HG03139 (cell line): ENCODE data around the gene AFDN.
"Not testable (repeated sequence)": the region's sequence is repeated elsewhere in the genome, so short reads cannot be mapped to it uniquely, and the experiment has no call there.

Experiments used
- ATAC-seq: cut with Tn5 transposase; IDR thresholded peaks from one replicate; pipeline ENCODE4 v1.9.1; 2021; ENCODE audit not compliant: unreplicated experiment

The AFDN gene

GRCh38 chr6:167974640-167975344, 148.1 kb downstream of the AFDN start:
- no peak for ATAC-seq

- ATAC-seq = no peak
These were observed 148.7 kb downstream of the AFDN start for GRCh38 chr6:167975458-167975857.

- ATAC-seq = not testable (repeated sequence)
These were observed 149.5 kb downstream of the AFDN start for GRCh38 chr6:167976116-167976657.

- no peak for ATAC-seq
These were observed 150.0 kb downstream of the AFDN start for GRCh38 chr6:167976708-167977107.

- ATAC-seq = no peak
These were observed 151.2 kb downstream of the AFDN start for GRCh38 chr6:167977717-167978467.

- ATAC-seq = no peak
These were observed 151.9 kb downstream of the AFDN start for GRCh38 chr6:167978607-167979006.

GRCh38 chr6:167979436-167980139, 152.9 kb downstream of the AFDN start:
- no peak for ATAC-seq

GRCh38 chr6:167980911-167981580, 154.3 kb downstream of the AFDN start:
- no peak for ATAC-seq

GRCh38 chr6:167981916-167982462, 155.3 kb downstream of the AFDN start:
- no peak for ATAC-seq

- no peak for ATAC-seq
These were observed 157.5 kb downstream of the AFDN start for GRCh38 chr6:167984144-167984719.

GRCh38 chr6:167984876-167985604, 158.3 kb downstream of the AFDN start:
- ATAC-seq = no peak

GRCh38 chr6:167985911-167986595, 159.3 kb downstream of the AFDN start:
- ATAC-seq = no peak

GRCh38 chr6:167987396-167988153, 160.9 kb downstream of the AFDN start:
- no peak for ATAC-seq

- no peak for ATAC-seq
These were observed 161.4 kb downstream of the AFDN start for GRCh38 chr6:167988154-167988495.

- no peak for ATAC-seq
These were observed 162.5 kb downstream of the AFDN start for GRCh38 chr6:167988945-167989841.

GRCh38 chr6:167990016-167990945, 163.6 kb downstream of the AFDN start:
- ATAC-seq = no peak
